ENCODE measurements around the gene TRMT2B. TPM values are rescaled to one million over a fixed set of nuclear protein-coding genes. Genes with fewer than 3 reads are reported as not detected.
"Not testable (repeated sequence)": the region's sequence is repeated elsewhere in the genome, so short reads cannot be mapped to it uniquely, and the experiment has no call there.

TRMT2B gene
- total and polyA plus RNA-seq, 4 donors: 6.3 to 19.6 (median 10.7) TPM

DNA sequence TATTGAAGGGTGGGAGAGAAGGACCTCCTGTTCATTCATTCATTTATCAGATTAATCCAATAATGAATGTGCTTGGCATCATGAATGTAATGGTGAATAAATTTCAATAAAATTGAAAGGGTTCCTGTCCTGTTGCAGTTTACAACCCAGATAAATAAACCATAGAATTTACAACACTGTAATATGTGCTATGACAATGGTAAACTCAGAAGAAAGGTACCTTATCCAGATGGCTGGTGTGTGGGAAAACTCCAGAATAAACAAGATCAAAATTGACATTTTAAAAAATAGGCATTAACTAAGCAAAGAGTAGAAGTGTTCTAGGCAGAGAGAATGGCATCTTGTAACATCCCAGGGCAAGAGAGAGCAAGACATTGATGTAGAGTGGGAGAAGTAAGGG, 67.1 kb downstream of the TRMT2B start:
- Histone ChIP-seq H3K36me3 (ENCODE audit: control insufficient read depth in 1 of 2, insufficient read depth in 2 of 2, low read length in 1 of 2) (no peaks in the 10 kb centered on the region), H3K27me3 (ENCODE audit: control insufficient read depth in 1 of 2, insufficient read depth in 2 of 2, low read length in 1 of 2) (no peaks in the 10 kb centered on the region), H3K27ac (ENCODE audit: low read depth in 1 of 2, low read length in 2 of 2) (no peak overlapping the region), H3K4me3 (ENCODE audit: low read length in 2 of 2) (no peak overlapping the region), H3K9me3 (ENCODE audit: control insufficient read depth, low read length) (no peaks in the 10 kb centered on the region), H3K4me1 (ENCODE audit: control insufficient read depth in 1 of 2, insufficient read depth in 2 of 2, low read length in 2 of 2) (no peaks in the 10 kb centered on the region)
- DNase-seq (no peak), ATAC-seq (ENCODE audit: low FRiP score) (no peak)
- intact Hi-C loops (cut with DNase I): no loop called here

DNA sequence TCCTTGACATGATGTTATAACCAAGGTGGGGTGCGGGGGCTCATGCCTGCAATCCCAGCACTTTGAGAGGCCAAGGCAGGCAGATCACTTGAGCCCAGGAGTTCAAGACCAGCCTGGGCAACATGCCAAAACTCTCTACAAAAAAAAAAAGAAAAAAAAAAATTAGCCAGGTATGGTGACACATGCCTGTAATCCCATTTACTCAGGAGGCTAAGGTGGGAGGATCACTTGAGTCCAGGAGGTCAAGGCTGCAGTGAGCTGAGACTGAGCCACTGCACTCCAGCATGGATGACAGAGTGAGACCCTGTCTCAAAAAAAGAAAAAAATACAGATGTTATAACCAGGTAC, 70.4 kb downstream of the TRMT2B start:
- 82 to 95% methylated on average over 1 of the region's 1 CpG for WGBS, 2 donors
- DNase-seq; intact Hi-C loops (cut with DNase I): not testable (repeated sequence)

DNA sequence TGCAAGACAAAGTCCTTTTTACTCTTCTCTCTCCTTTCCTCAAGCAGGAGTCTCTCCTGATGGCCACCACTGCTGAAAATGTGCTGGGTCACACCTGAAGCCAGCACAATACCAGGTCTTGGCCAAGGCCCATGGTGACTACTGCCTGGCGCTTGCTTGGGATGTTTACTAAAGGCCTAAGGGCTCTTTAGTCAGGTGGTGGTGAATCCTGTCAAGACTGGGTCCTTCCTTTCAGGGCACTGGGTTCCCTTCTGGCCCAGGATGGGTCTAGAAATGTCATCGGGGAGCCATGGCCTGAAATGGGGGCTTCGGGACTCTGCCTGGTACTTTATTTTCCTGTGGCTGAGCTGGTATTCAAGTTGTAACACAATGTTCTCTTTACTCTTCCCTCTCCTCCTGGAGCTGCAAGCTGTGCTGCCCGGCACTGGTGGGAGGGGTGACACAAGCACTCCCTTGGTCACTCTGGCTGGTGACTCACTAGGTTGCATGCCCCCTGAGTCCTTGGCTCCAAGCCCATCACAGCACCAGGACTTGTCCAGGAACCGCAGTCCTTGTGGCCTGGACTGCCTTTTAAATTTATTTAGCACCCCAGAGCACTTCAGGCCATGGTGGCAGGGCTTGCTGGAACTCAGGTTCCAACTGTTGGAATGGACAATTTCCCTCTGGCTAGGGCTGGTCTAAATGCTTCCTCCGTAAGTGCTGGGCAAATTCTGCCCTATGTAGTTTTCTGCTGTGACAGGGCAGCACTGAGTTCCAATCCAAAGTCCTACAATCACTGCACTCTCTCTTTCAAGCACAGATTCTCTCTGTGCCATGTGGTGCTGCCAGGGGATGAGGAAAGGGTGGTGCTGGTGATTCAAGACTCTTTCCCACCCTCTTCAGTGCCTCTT, 71.1 kb downstream of the TRMT2B start:
- ATAC-seq (ENCODE audit: low FRiP score) (peak; percentile 63), DNase-seq (peak; percentile 75 to 79)
- Histone ChIP-seq H3K4me3 (ENCODE audit: low read length in 2 of 2) (no peak overlapping the region), H3K9me3 (ENCODE audit: control insufficient read depth, low read length) (no peaks in the 10 kb centered on the region), H3K4me1 (ENCODE audit: control insufficient read depth in 1 of 2, insufficient read depth in 2 of 2, low read length in 2 of 2) (no peaks in the 10 kb centered on the region), H3K36me3 (ENCODE audit: control insufficient read depth in 1 of 2, insufficient read depth in 2 of 2, low read length in 1 of 2) (no peaks in the 10 kb centered on the region), H3K27ac (ENCODE audit: low read depth in 1 of 2, low read length in 2 of 2) (peak overlapping the region in 1 of 2 donors; percentile 68), H3K27me3 (ENCODE audit: control insufficient read depth in 1 of 2, insufficient read depth in 2 of 2, low read length in 1 of 2) (no peaks in the 10 kb centered on the region)
- WGBS, 2 donors: 51 to 63% methylated on average over 6 of the region's 6 CpGs
- intact Hi-C loops (cut with DNase I): no loop called here

More for the DNA sequence above, 70.4 kb downstream of the TRMT2B start:
- peak overlapping the region in 1 of 2 donors; percentile 41 for H3K27ac ChIP-seq (ENCODE audit: low read depth in 1 of 2, low read length in 2 of 2)
- H3K9me3 ChIP-seq (ENCODE audit: control insufficient read depth, low read length); H3K4me3 ChIP-seq (ENCODE audit: low read length in 2 of 2); H3K27me3 ChIP-seq (ENCODE audit: control insufficient read depth in 1 of 2, insufficient read depth in 2 of 2, low read length in 1 of 2); H3K4me1 ChIP-seq (ENCODE audit: control insufficient read depth in 1 of 2, insufficient read depth in 2 of 2, low read length in 2 of 2); ATAC-seq (ENCODE audit: low FRiP score); H3K36me3 ChIP-seq (ENCODE audit: control insufficient read depth in 1 of 2, insufficient read depth in 2 of 2, low read length in 1 of 2): not testable (repeated sequence)

DNA sequence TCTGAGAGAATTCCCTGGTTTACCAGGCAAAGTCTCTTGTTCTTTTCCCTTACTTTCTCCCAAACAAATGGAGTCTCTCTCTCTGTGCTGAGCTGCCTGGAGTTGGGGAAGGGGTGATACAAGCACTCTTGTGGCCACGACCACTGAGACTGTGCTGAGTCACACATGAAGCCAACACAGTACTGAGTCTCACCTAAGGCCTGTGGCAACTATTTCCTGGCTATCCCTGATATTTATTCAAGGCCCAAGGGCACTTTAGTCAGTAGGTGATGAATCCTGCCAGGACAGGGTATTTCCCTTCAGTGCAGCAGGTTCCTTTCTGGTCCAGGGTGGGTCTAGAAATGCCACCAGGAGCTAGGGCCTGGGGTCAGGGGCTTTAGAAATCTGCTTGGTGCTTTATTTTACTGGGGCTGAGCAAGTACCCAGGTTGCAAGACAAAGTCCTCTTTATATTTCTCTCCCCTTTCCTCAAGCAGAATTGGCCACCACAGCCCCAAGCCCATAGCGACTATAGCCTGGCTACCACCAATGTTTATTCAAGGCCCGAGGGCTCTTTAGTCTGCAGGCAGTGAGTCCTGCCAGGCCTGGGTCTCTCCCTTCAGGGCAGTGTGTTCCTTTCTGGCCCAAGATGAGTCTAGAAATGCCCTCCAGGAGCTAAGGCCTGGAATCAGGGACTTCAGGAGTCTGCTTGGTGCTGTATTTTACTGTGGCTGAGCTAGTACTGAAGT, 71.9 kb downstream of the TRMT2B start:
- intact Hi-C loops (cut with DNase I): no loop called here
- no peak for DNase-seq
- no peak for ATAC-seq (ENCODE audit: low FRiP score)

DNA sequence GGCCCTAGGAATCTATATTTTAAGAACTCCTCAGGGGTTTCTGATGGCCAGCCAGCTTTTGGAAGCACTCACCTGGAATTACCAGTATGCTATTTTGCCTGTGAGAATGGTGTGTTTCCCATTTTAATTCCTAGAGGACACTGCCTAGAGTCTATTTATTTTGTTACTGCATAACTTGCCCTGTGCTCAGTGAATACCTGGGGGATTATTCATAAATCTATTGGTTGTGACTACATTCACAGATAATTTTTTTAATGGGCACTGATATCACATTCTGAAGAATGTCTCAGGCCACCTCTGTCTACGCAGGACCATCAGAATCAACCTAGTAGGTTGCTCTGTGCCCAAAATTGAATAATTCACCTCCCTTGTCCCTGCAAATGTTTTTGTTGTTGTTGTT, 75.7 kb downstream of the TRMT2B start:
- Histone ChIP-seq H3K9me3 (ENCODE audit: control insufficient read depth, low read length) (no peaks in the 10 kb centered on the region), H3K27me3 (ENCODE audit: control insufficient read depth in 1 of 2, insufficient read depth in 2 of 2, low read length in 1 of 2) (no peaks in the 10 kb centered on the region), H3K27ac (ENCODE audit: low read depth in 1 of 2, low read length in 2 of 2) (no peak overlapping the region), H3K4me1 (ENCODE audit: control insufficient read depth in 1 of 2, insufficient read depth in 2 of 2, low read length in 2 of 2) (no peaks in the 10 kb centered on the region), H3K36me3 (ENCODE audit: control insufficient read depth in 1 of 2, insufficient read depth in 2 of 2, low read length in 1 of 2) (no peaks in the 10 kb centered on the region), H3K4me3 (ENCODE audit: low read length in 2 of 2) (no peak overlapping the region)
- DNase-seq: no peak
- 91 to 100% methylated on average over 1 of the region's 1 CpG for WGBS, 2 donors
- intact Hi-C loops (cut with DNase I): no loop called here
- ATAC-seq (ENCODE audit: low FRiP score): no peak

More for the DNA sequence above, 71.9 kb downstream of the TRMT2B start:
- H3K4me3 ChIP-seq (ENCODE audit: low read length in 2 of 2): no peak overlapping the region
- no peaks in the 10 kb centered on the region for H3K4me1 ChIP-seq (ENCODE audit: control insufficient read depth in 1 of 2, insufficient read depth in 2 of 2, low read length in 2 of 2)
- H3K36me3 ChIP-seq (ENCODE audit: control insufficient read depth in 1 of 2, insufficient read depth in 2 of 2, low read length in 1 of 2): no peaks in the 10 kb centered on the region
- no peaks in the 10 kb centered on the region for H3K9me3 ChIP-seq (ENCODE audit: control insufficient read depth, low read length)
- peak overlapping the region in 1 of 2 donors; percentile 68 for H3K27ac ChIP-seq (ENCODE audit: low read depth in 1 of 2, low read length in 2 of 2)
- WGBS, 2 donors: 54 to 57% methylated on average over 3 of the region's 3 CpGs
- H3K27me3 ChIP-seq (ENCODE audit: control insufficient read depth in 1 of 2, insufficient read depth in 2 of 2, low read length in 1 of 2): no peaks in the 10 kb centered on the region

DNA sequence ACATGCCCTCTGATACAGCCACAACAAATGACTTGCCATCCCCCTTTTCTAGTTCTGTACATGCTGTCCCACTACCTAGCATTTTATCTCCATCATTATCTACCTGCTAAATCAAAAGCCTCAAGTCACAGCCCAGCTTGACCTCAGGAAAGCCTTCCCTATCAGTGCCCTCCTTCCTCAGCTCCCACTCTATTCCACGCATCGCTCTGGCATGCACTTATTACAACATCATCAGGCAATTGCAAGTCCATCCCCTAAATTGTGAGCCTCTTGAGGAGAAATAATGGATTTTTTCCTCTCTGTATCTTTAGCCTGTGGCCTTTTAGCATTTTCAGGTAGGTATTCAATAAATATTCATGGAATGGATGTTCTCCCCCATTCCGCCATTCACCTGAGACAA, 76.7 kb downstream of the TRMT2B start:
- H3K4me1 ChIP-seq (ENCODE audit: control insufficient read depth in 1 of 2, insufficient read depth in 2 of 2, low read length in 2 of 2): no peaks in the 10 kb centered on the region
- no peaks in the 10 kb centered on the region for H3K36me3 ChIP-seq (ENCODE audit: control insufficient read depth in 1 of 2, insufficient read depth in 2 of 2, low read length in 1 of 2)
- H3K27me3 ChIP-seq (ENCODE audit: control insufficient read depth in 1 of 2, insufficient read depth in 2 of 2, low read length in 1 of 2): no peaks in the 10 kb centered on the region
- no peak overlapping the region for H3K27ac ChIP-seq (ENCODE audit: low read depth in 1 of 2, low read length in 2 of 2)
- no peaks in the 10 kb centered on the region for H3K9me3 ChIP-seq (ENCODE audit: control insufficient read depth, low read length)
- intact Hi-C loops (cut with DNase I): no loop called here
- no peak for ATAC-seq (ENCODE audit: low FRiP score)
- no peak overlapping the region for H3K4me3 ChIP-seq (ENCODE audit: low read length in 2 of 2)
- no peak for DNase-seq
- WGBS, 2 donors: 90 to 95% methylated on average over 3 of the region's 3 CpGs

DNA sequence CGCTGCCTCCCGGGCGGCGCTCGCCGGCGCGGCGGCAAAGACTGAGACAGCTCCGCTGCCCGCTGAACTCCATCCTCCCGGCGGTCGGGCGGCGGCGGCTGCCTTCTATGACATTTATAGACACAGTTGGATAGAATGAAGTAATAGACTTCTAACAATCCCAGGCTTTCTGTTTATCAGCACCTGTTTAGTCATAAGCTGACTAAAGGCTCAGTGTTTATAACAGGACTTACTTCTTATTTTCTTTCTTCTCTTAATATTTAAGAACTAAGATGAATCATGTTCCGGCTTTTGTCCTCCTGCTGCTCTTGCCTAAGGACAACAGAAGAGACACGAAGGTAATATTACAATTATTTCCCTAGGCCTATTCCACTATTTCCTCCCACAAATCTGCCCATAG, 78.5 kb downstream of the TRMT2B start:
- intact Hi-C loops (cut with DNase I): no loop called here
- H3K27ac ChIP-seq (ENCODE audit: low read depth in 1 of 2, low read length in 2 of 2): no peak overlapping the region
- 95 to 96% methylated on average over 10 to 12 of the region's 19 CpGs for WGBS, 2 donors
- H3K4me3 ChIP-seq (ENCODE audit: low read length in 2 of 2): no peak overlapping the region
- no peak for DNase-seq
- H3K9me3 ChIP-seq (ENCODE audit: control insufficient read depth, low read length): no peaks in the 10 kb centered on the region
- H3K36me3 ChIP-seq (ENCODE audit: control insufficient read depth in 1 of 2, insufficient read depth in 2 of 2, low read length in 1 of 2): no peaks in the 10 kb centered on the region
- H3K4me1 ChIP-seq (ENCODE audit: control insufficient read depth in 1 of 2, insufficient read depth in 2 of 2, low read length in 2 of 2): no peaks in the 10 kb centered on the region
- no peak for ATAC-seq (ENCODE audit: low FRiP score)
- no peaks in the 10 kb centered on the region for H3K27me3 ChIP-seq (ENCODE audit: control insufficient read depth in 1 of 2, insufficient read depth in 2 of 2, low read length in 1 of 2)

DNA sequence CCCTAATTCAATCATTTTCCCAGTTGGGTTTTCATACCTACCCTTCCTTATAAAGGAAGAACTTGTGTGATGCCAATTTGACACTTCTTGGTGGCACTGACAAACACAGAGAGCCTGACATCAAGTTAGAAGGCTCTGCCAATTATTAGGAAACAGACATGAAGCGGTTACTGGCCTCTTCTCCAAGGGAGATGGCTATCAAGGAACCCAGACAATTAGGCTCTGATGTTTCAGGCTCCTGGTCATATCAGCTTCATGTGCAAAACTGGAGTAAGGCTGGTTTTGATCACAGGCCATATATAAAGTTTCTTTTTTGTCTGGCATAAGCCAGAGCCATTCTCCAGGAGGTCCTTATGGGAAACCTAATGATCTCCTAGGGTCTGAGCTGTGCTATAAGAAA, 82.0 kb downstream of the TRMT2B start:
- H3K27ac ChIP-seq (ENCODE audit: low read depth in 1 of 2, low read length in 2 of 2): no peak overlapping the region
- H3K27me3 ChIP-seq (ENCODE audit: control insufficient read depth in 1 of 2, insufficient read depth in 2 of 2, low read length in 1 of 2): no peaks in the 10 kb centered on the region
- DNase-seq (no peak), ATAC-seq (ENCODE audit: low FRiP score) (no peak)
- H3K4me3 ChIP-seq (ENCODE audit: low read length in 2 of 2): no peak overlapping the region
- H3K4me1 ChIP-seq (ENCODE audit: control insufficient read depth in 1 of 2, insufficient read depth in 2 of 2, low read length in 2 of 2): no peaks in the 10 kb centered on the region
- intact Hi-C loops (cut with DNase I): no loop called here
- 67 to 88% methylated on average over 1 of the region's 1 CpG for WGBS, 2 donors
- no peaks in the 10 kb centered on the region for H3K9me3 ChIP-seq (ENCODE audit: control insufficient read depth, low read length)
- H3K36me3 ChIP-seq (ENCODE audit: control insufficient read depth in 1 of 2, insufficient read depth in 2 of 2, low read length in 1 of 2): no peaks in the 10 kb centered on the region

DNA sequence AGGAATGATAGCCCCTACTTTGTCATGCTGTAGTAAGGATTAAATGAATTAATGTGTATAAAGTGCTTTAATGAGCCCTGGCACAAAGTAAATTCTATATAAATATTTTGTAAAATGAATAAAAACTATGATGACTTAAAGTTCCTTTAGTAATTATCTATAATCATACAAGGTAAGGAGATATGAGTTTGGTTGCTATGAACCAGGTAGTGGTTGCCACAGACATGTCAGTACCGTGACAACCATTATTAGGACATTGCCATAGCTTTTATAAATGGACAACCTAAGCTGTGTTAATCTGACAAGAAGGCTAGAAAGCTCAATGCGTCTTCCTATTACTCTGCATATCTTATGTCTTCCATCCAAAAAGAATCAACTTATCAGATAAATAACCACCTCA, 82.5 kb downstream of the TRMT2B start, which contains the start of gene ARL13A:
ARL13A (plus strand) TSS at position 301 of the 400 bp plus-strand sequence. CDS start 3,982 bp downstream, outside the sequence.
- 62 to 96% methylated on average over 2 of the region's 2 CpGs for WGBS, 2 donors
- no peaks in the 10 kb centered on the region for H3K36me3 ChIP-seq (ENCODE audit: control insufficient read depth in 1 of 2, insufficient read depth in 2 of 2, low read length in 1 of 2)
- no peak within 1 kb of the TSS for H3K4me3 ChIP-seq (ENCODE audit: low read length in 2 of 2)
- no peaks in the 10 kb centered on the region for H3K9me3 ChIP-seq (ENCODE audit: control insufficient read depth, low read length)
- ATAC-seq (ENCODE audit: low FRiP score): no peak
- DNase-seq: no peak
- intact Hi-C loops (cut with DNase I): no loop called here
- H3K27me3 ChIP-seq (ENCODE audit: control insufficient read depth in 1 of 2, insufficient read depth in 2 of 2, low read length in 1 of 2): no peaks in the 10 kb centered on the region
- no peak within 1 kb of the TSS for H3K27ac ChIP-seq (ENCODE audit: low read depth in 1 of 2, low read length in 2 of 2)
- H3K4me1 ChIP-seq (ENCODE audit: control insufficient read depth in 1 of 2, insufficient read depth in 2 of 2, low read length in 2 of 2): no peaks in the 10 kb centered on the region
